Retinal pigment epithelial cell (primary cell): ENCODE data around the gene BFSP2.
"Not testable (repeated sequence)": the region's sequence is repeated elsewhere in the genome, so short reads cannot be mapped to it uniquely, and the experiment has no call there.

ENCODE experiments used
- DNase-seq: peaks from one replicate; pipeline ENCODE4 v3.0.0-alpha.2; 2010; ENCODE audit warnings: low read depth
- H3K4me3 ChIP-seq: 2 replicates; pipeline ENCODE4 v1.5.1; 2011; ENCODE audit warnings: mild to moderate bottlenecking, low read length, control low read depth, moderate library complexity
- CTCF ChIP-seq: conservative IDR thresholded peaks from 2 replicates; pipeline ENCODE4 v1.5.1; 2011; ENCODE audit warnings: low read depth, low read length, control low read depth, inconsistent platforms

BFSP2 gene

GRCh38 chr3:133509488-133509887 lies 109.6 kb downstream of the BFSP2 start:
- TF ChIP-seq CTCF = no peak
- no peak for DNase-seq

GRCh38 chr3:133512416-133513089 lies 112.7 kb downstream of the BFSP2 start:
- H3K4me3 ChIP-seq = no peak overlapping the region
- TF ChIP-seq CTCF = no peak
- DNase-seq = no peak

More at GRCh38 chr3:133509488-133509887, 109.6 kb downstream of the BFSP2 start:
- no peak overlapping the region for H3K4me3 ChIP-seq

GRCh38 chr3:133514418-133514817 lies 114.6 kb downstream of the BFSP2 start:
- TF ChIP-seq CTCF = no peak
- DNase-seq = no peak
- H3K4me3 ChIP-seq = no peak overlapping the region

- DNase-seq = no peak
- H3K4me3 ChIP-seq = no peak overlapping the region
- TF ChIP-seq CTCF = no peak
Observed at GRCh38 chr3:133515127-133515526, 115.3 kb downstream of the BFSP2 start.

GRCh38 chr3:133520286-133520685 lies 120.4 kb downstream of the BFSP2 start:
- no peak for TF ChIP-seq CTCF
- H3K4me3 ChIP-seq = no peak overlapping the region
- no peak for DNase-seq

- not testable (repeated sequence) for H3K4me3 ChIP-seq, DNase-seq
Observed at GRCh38 chr3:133520938-133521337, 121.1 kb downstream of the BFSP2 start.

GRCh38 chr3:133521946-133522345 lies 122.1 kb downstream of the BFSP2 start:
- no peak for DNase-seq
- no peak overlapping the region for H3K4me3 ChIP-seq
- no peak for TF ChIP-seq CTCF

- not testable (repeated sequence) for H3K4me3 ChIP-seq, DNase-seq
Observed at GRCh38 chr3:133523758-133524157, 123.9 kb downstream of the BFSP2 start.
